ENCODE results near the gene B3GNT8. TPM values are rescaled to one million over a fixed set of nuclear protein-coding genes. Genes with fewer than 3 reads are reported as not detected.

B3GNT8 gene
- total and polyA plus RNA-seq, 2 donors (not counting 1 experiment from before 2014, with no cell fraction given): 0.27 TPM; not detected in 1

DNA sequence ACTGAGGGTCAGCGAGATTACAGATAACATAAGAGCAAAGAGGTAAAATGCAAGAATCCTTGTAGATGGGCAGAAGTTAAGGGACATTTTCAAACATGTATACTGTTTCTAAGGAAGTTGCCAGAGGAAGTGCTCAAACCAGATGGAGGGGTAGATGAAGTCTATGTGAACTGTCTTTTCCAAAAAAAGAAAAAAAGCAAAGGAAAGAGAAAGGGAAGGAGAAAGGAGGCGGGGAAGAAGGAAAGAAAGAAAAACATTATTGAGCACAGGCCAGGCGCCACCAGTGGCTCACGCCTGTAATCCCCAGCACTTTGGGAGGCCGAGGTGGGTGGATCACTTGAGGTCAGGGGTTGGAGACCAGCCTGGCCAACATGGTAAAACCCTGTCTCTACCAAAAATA lies 7.3 kb upstream of the B3GNT8 start:
- peaks cover 11% of the 10 kb centered on the region for H3K4me1 Mint-ChIP-seq
- DNase-seq (no peak), ATAC-seq (ENCODE audit: low read depth) (no peak)
- no peaks in the 10 kb centered on the region for H3K27me3 Mint-ChIP-seq
- no peak overlapping the region for H3K27ac Mint-ChIP-seq
- Histone ChIP-seq H3K27me3 (replicated peaks in 1 of 4; ENCODE audit: control extremely low read depth in 1 of 4, control insufficient read depth in 3 of 4, insufficient read depth in 4 of 4, low read length in 3 of 4) (no peaks in the 10 kb centered on the region), H3K4me3 (ENCODE audit: control extremely low read depth in 1 of 5, extremely low read depth in 1 of 5, insufficient read depth in 1 of 5, low read depth in 2 of 5, low read length in 4 of 5) (no peak overlapping the region), H3K9me3 (ENCODE audit: control extremely low read depth in 1 of 3, control insufficient read depth in 2 of 3, insufficient read depth in 1 of 3, low read length in 2 of 3) (no peaks in the 10 kb centered on the region), H3K79me2 (ENCODE audit: control insufficient read depth, insufficient read depth, low read length) (peaks cover 6% of the 10 kb centered on the region), H3K27ac (ENCODE audit: low read length in 2 of 2) (no peak overlapping the region), H3K4me2 (replicated peaks; ENCODE audit: low read depth, low read length, poor library complexity, severe bottlenecking) (no peak overlapping the region), H3K36me3 (replicated peaks in 1 of 2; ENCODE audit: control extremely low read depth in 1 of 2, control insufficient read depth in 1 of 2, extremely low read depth in 1 of 2, insufficient read depth in 2 of 2, low read length in 1 of 2) (peaks cover 0 to 43% of the 10 kb centered on the region in 2 experiments), H3K4me1 (ENCODE audit: control insufficient read depth in 2 of 2, insufficient read depth in 2 of 2, low read length in 2 of 2) (peaks cover 6 to 8% of the 10 kb centered on the region in 2 donors), H3K9ac (ENCODE audit: low read length) (no peak overlapping the region), H4K20me1 (ENCODE audit: control insufficient read depth, insufficient read depth, low read length, poor library complexity, severe bottlenecking) (no peaks in the 10 kb centered on the region), H2AFZ (ENCODE audit: insufficient read depth, low read depth, low read length, poor library complexity, severe bottlenecking) (no peak overlapping the region)
- WGBS (ENCODE audit: insufficient coverage): 88% methylated on average over 3 of the region's 5 CpGs
- H3K9me3 Mint-ChIP-seq (ENCODE audit: insufficient read depth): no peaks in the 10 kb centered on the region
- ChIA-PET CTCF (interaction anchor here (2.7 kb wide), 1 partner anchor 162 kb away, joined by 9 read pairs; no protein-coding TSS in a partner anchor), POLR2A (no interaction called here)
- H3K4me3 Mint-ChIP-seq: no peak overlapping the region
- TF ChIP-seq EZH2 (IDR thresholded peaks at IDR 0.05; ENCODE audit: borderline replicate concordance, insufficient read depth, low read depth, low read length, poor library complexity, severe bottlenecking): no peak
- intact Hi-C loops (cut with micrococcal nuclease): no loop called here

DNA sequence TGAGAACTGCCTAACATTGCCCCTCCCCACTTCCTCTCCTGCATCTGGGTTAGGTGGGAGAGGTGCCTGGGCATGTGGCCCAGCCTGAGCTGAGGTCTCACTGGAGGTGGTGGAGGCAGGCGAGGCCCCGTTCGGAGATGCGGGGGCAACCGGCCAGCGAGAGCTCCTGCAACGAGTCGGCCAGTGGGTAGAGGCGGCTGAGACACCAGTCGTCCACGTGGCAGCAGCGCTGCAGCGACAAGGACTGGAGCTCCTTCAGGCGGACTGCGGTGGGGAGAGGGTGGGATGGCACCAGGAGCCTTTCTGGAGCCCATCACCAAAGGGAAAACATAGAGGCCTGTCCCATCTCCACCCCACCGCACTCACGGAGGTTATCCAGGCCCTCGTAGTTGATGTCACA lies 6.0 kb upstream of the B3GNT8 start:
- peaks cover 9% of the 10 kb centered on the region for H3K4me1 Mint-ChIP-seq
- H3K27me3 Mint-ChIP-seq: no peaks in the 10 kb centered on the region
- no peaks in the 10 kb centered on the region for H4K20me1 ChIP-seq (ENCODE audit: control insufficient read depth, insufficient read depth, low read length, poor library complexity, severe bottlenecking)
- no peak overlapping the region for H2AFZ ChIP-seq (ENCODE audit: insufficient read depth, low read depth, low read length, poor library complexity, severe bottlenecking)
- no peaks in the 10 kb centered on the region for H3K9me3 Mint-ChIP-seq (ENCODE audit: insufficient read depth)
- H3K27ac ChIP-seq (ENCODE audit: low read length in 2 of 2): no peak overlapping the region
- H3K9me3 ChIP-seq (ENCODE audit: control extremely low read depth in 1 of 3, control insufficient read depth in 2 of 3, insufficient read depth in 1 of 3, low read length in 2 of 3): no peaks in the 10 kb centered on the region
- H3K4me2 ChIP-seq (replicated peaks; ENCODE audit: low read depth, low read length, poor library complexity, severe bottlenecking): no peak overlapping the region
- peaks cover 4% of the 10 kb centered on the region in 2 donors for H3K4me1 ChIP-seq (ENCODE audit: control insufficient read depth in 2 of 2, insufficient read depth in 2 of 2, low read length in 2 of 2)
- peaks cover 0 to 47% of the 10 kb centered on the region in 2 experiments for H3K36me3 ChIP-seq (replicated peaks in 1 of 2; ENCODE audit: control extremely low read depth in 1 of 2, control insufficient read depth in 1 of 2, extremely low read depth in 1 of 2, insufficient read depth in 2 of 2, low read length in 1 of 2)
- intact Hi-C loops (cut with micrococcal nuclease): no loop called here
- ATAC-seq (ENCODE audit: low read depth) (no peak), DNase-seq (no peak)
- TF ChIP-seq EZH2 (IDR thresholded peaks at IDR 0.05; ENCODE audit: borderline replicate concordance, insufficient read depth, low read depth, low read length, poor library complexity, severe bottlenecking): no peak
- TF ChIP-seq, protein P1, sequence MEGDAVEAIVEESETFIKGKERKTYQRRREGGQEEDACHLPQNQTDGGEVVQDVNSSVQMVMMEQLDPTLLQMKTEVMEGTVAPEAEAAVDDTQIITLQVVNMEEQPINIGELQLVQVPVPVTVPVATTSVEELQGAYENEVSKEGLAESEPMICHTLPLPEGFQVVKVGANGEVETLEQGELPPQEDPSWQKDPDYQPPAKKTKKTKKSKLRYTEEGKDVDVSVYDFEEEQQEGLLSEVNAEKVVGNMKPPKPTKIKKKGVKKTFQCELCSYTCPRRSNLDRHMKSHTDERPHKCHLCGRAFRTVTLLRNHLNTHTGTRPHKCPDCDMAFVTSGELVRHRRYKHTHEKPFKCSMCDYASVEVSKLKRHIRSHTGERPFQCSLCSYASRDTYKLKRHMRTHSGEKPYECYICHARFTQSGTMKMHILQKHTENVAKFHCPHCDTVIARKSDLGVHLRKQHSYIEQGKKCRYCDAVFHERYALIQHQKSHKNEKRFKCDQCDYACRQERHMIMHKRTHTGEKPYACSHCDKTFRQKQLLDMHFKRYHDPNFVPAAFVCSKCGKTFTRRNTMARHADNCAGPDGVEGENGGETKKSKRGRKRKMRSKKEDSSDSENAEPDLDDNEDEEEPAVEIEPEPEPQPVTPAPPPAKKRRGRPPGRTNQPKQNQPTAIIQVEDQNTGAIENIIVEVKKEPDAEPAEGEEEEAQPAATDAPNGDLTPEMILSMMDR (IDR thresholded peaks at IDR 0.05): no peak
- ChIA-PET POLR2A (no interaction called here), CTCF (interaction anchor here (0.7 kb wide), 1 partner anchor 229 kb away, joined by 6 read pairs; no protein-coding TSS in a partner anchor)
- H3K4me3 Mint-ChIP-seq: no peak overlapping the region
- 98% methylated on average over 18 of the region's 18 CpGs for WGBS (ENCODE audit: insufficient coverage)
- no peak overlapping the region for H3K4me3 ChIP-seq (ENCODE audit: control extremely low read depth in 1 of 5, extremely low read depth in 1 of 5, insufficient read depth in 1 of 5, low read depth in 2 of 5, low read length in 4 of 5)
- H3K27ac Mint-ChIP-seq: no peak overlapping the region
- H3K9ac ChIP-seq (ENCODE audit: low read length): no peak overlapping the region
- H3K27me3 ChIP-seq (replicated peaks in 1 of 4; ENCODE audit: control extremely low read depth in 1 of 4, control insufficient read depth in 3 of 4, insufficient read depth in 4 of 4, low read length in 3 of 4): no peaks in the 10 kb centered on the region
- H3K79me2 ChIP-seq (ENCODE audit: control insufficient read depth, insufficient read depth, low read length): no peaks in the 10 kb centered on the region
